ENCODE measurements around the gene CNGA4.

CNGA4 gene, protein sequence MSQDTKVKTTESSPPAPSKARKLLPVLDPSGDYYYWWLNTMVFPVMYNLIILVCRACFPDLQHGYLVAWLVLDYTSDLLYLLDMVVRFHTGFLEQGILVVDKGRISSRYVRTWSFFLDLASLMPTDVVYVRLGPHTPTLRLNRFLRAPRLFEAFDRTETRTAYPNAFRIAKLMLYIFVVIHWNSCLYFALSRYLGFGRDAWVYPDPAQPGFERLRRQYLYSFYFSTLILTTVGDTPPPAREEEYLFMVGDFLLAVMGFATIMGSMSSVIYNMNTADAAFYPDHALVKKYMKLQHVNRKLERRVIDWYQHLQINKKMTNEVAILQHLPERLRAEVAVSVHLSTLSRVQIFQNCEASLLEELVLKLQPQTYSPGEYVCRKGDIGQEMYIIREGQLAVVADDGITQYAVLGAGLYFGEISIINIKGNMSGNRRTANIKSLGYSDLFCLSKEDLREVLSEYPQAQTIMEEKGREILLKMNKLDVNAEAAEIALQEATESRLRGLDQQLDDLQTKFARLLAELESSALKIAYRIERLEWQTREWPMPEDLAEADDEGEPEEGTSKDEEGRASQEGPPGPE

DNA sequence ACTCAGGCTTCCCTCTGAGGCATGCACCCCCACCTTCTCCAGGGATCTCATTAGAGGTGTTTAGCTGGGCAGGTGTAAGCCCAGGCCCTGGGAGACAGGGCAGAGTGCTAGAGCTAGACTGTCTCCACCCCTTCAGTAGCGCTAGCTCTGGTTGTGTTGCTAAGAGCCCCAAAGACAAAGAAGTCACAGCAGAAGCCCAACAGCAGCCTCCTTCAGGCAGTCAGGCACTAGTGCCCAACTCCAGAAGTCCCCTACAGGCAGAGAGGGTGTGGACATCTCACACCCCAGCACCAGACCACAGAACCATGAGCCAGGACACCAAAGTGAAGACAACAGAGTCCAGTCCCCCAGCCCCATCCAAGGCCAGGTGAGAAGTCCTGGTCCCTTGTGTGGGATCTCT, at the start of gene CNGA4:
Gene CNGA4, plus strand, starts transcription at position 188 of the 400 bp plus-strand sequence. Its CDS starts 118 bp downstream, at position 306.
- in situ Hi-C loops (cut with MboI; ENCODE audit: low sequenced_read_pairs): no loop called here

GRCh38 chr11:6191742-6192141, 47.1 kb upstream of the CNGA4 start:
- in situ Hi-C loops (cut with MboI; ENCODE audit: low sequenced_read_pairs): no loop called here

GRCh38 chr11:6194065-6194581, 44.8 kb upstream of the CNGA4 start:
- in situ Hi-C loops (cut with MboI; ENCODE audit: low sequenced_read_pairs): no loop called here

DNA sequence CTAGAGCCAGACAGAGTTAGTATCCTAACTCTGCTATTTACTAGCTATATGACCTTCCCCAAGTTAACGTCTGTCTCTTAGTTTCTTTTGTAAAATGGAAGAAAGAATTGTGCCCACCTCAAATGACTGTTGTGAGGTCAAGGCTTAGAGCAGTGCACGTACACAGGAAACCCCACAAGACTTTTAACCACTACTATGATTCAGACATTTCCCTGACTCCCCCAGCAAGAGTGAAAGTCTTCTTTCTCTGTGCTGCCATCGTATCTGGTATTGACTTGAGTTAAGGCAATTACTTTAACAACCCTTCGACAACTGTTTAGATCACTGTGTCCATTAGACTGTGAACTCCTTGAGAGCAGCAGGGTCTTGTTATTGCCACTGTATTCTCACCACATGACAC, 42.5 kb upstream of the CNGA4 start:
- in situ Hi-C loops (cut with MboI; ENCODE audit: low sequenced_read_pairs): no loop called here

DNA sequence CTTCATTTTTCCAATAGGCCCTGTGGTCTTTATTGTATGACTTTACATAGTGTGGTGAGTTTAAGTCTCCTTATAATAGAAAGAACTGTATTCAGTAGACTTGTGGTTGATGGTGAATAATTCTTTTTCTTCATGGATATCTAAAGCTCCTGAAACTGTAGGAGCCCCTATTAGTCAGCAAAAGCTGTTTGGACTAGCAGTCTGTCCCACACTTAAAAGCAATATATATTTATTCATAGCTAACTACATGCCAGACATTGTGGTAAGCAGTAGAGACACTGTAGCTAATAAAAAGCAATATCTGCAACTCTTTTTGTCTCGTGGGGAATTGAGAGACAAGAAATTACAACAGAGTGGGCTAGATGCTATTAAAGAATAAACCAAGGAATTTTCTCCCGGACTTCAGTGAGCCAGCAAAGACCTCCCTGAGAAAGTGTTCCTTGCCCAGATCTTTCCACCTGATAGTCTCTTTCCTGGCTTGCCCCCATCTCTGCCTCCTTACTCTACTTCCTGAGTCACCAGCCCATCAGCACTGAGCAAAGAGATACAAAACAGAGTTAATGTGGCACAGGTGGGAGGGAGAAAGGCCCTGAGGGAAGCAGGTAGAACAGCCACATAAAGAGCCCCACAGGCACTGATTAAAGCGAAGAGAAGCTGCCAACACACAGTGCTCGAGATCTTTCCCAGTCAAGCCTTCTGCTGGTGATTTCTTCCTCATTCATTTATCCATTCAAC, 41.3 kb upstream of the CNGA4 start:
- in situ Hi-C loops (cut with MboI; ENCODE audit: low sequenced_read_pairs): no loop called here

GRCh38 chr11:6199174-6199810, 39.6 kb upstream of the CNGA4 start, which contains the start of gene OR52W1:
TSS of gene OR52W1 (plus strand) at chr11:6199224. CDS start at chr11:6199224, 0 bp downstream.
- in situ Hi-C loops (cut with MboI; ENCODE audit: low sequenced_read_pairs): no loop called here

DNA sequence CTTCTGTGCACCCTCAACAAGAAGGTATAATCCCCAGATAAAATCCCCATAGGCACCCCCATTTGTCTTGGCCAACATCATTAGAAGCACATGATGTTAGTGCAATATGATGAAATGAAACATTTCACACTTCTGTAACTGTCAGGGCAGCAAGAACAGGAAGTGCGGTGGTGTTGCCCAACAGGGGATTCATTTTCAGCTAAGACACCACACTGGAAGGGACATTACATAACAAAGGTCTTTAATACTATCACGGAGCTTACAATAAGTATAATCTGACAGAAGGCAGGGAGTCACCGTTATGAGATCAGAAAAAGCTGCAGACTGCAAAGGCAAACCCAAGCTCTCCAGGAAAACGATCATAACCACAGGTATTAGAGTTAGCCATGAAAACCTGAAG, 37.9 kb upstream of the CNGA4 start:
- in situ Hi-C loops (cut with MboI; ENCODE audit: low sequenced_read_pairs): no loop called here

GRCh38 chr11:6201481-6201880, 37.4 kb upstream of the CNGA4 start:
- in situ Hi-C loops (cut with MboI; ENCODE audit: low sequenced_read_pairs): no loop called here

GRCh38 chr11:6202041-6202440, 36.8 kb upstream of the CNGA4 start:
- in situ Hi-C loops (cut with MboI; ENCODE audit: low sequenced_read_pairs): no loop called here

- in situ Hi-C loops (cut with MboI; ENCODE audit: low sequenced_read_pairs): no loop called here
These were observed 35.6 kb upstream of the CNGA4 start for GRCh38 chr11:6203327-6203726.

GRCh38 chr11:6204706-6205105, 34.2 kb upstream of the CNGA4 start:
- in situ Hi-C loops (cut with MboI; ENCODE audit: low sequenced_read_pairs): no loop called here

GRCh38 chr11:6205366-6205765, 33.5 kb upstream of the CNGA4 start, which contains the start of gene C11orf42:
TSS of gene C11orf42 (plus strand) at chr11:6205557. CDS start at chr11:6205616, 59 bp downstream.
- in situ Hi-C loops (cut with MboI; ENCODE audit: low sequenced_read_pairs): no loop called here

DNA sequence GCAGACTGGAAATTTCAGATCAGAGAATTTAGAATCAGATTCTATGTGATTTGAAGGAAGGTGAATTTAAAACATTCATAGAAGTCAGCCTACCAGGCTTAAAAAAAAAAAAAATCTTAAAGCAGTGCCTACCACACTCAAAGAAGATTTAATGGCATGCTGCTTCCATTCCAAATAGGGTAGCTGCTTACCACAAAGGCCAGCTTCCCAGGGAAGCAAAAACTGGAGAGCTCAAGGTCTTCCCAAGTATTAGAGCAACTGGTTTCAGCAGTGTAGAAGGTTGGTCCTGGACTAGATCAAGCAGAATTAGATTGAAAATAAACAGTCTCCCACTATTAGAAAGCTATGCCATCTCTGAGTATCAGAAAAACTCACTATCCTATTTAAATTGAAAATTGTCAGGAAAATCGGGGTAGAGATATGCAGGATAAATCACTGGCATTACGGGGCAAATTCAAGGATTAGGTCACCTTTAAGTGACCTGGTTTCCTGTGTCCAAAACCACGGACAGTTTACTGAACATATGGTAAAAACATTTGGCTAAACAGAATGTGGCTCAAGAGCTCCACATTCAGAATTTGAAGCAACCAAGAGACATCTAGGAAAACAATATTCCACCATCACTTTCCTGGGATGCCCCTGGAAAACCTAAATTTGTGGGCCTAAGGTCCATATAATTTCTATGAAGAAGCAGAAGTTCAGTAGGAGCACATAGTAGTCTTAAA, 32.3 kb upstream of the CNGA4 start:
- in situ Hi-C loops (cut with MboI; ENCODE audit: low sequenced_read_pairs): no loop called here

GRCh38 chr11:6209801-6210200, 29.1 kb upstream of the CNGA4 start:
- in situ Hi-C loops (cut with MboI; ENCODE audit: low sequenced_read_pairs): no loop called here

- in situ Hi-C loops (cut with MboI; ENCODE audit: low sequenced_read_pairs): no loop called here
These were observed 28.5 kb upstream of the CNGA4 start for GRCh38 chr11:6210274-6210955.

DNA sequence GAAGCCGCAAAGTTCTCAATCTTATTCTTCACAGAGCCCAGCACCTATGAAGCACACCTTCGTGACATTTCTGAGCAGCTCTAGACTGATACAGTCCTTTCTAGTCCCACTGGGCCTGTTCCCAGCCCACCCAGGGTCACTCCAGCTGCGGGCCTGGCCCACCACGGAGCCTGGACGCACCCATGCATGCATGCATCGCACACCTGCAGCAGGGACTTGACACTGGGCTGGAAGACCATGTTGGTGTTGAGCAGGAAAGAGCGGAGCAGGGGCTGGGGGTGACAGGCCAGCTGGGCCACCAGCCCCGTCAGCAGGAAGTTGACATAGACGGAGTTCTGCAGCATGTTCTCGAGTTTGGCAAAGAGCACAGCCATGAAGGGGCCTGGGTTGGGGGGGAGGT, 24.4 kb upstream of the CNGA4 start:
- in situ Hi-C loops (cut with MboI; ENCODE audit: low sequenced_read_pairs): no loop called here

- in situ Hi-C loops (cut with MboI; ENCODE audit: low sequenced_read_pairs): no loop called here
These were observed 22.4 kb upstream of the CNGA4 start for GRCh38 chr11:6216501-6216900.

DNA sequence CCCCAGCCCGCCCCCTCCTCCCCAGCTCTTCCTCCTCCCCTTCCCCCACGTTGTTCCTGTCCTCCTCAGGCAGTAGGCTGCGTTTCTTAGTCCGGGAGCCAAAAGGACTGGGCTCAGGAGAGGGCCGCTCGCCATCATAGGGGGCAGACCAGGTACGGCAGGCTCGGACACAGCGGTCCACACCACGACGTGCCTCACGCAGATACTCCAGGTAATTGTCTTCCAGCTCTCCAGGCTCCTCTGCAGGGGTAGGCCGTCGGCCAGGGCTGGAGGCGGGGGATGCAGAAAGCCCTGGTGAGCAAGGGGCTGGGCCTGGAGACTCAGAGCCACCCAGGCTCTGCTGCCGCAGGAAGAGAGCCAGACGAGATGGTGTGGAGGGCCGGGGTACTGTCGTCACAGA, 21.2 kb upstream of the CNGA4 start:
- in situ Hi-C loops (cut with MboI; ENCODE audit: low sequenced_read_pairs): no loop called here

GRCh38 chr11:6219359-6219758, 19.5 kb upstream of the CNGA4 start:
- in situ Hi-C loops (cut with MboI; ENCODE audit: low sequenced_read_pairs): no loop called here

DNA sequence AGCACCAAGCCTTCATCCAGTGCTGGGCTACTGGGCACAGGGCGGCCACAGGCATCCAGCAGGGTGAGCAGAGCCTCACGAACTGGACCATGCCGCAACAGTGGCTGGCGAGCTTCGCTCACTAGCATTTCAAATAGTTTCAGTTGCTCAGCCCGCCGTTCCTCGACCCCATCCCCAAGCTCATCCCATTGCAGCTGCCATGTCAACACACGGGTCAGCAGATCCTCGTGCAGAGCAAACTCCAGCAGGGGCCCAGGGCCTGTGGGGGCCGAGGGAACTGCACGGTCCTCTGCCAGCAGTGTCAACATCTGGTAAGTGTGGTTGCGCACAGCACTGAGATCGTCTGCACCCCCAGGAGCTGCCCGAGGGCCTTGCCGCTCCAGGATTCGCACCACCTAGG, 15.0 kb upstream of the CNGA4 start:
- in situ Hi-C loops (cut with MboI; ENCODE audit: low sequenced_read_pairs): no loop called here
